Stimulated activated memory B cell treated with anti-CD40 and anti-IgM and Interleukin-4, amounts not matched to agents 10 μg/mL and 1 μg/mL and 100 μg/mL, for 72 hours (primary cell): Measurements from ENCODE around the gene DOCK9.

Experiments used
- ATAC-seq: fragments of 150-1000 bp; cut with Tn5 transposase; 2 replicates; pipeline ENCODE4 v1.10.0; 2021
- H3K27ac Mint-ChIP-seq: one replicate; pipeline ENCODE4 v1.8.0; 2022; ENCODE audit warnings: mild to moderate bottlenecking, mixed read lengths
- H3K27me3 Mint-ChIP-seq: one replicate; pipeline ENCODE4 v1.8.0; 2022; ENCODE audit warnings: mixed read lengths
- H3K36me3 Mint-ChIP-seq: one replicate; pipeline ENCODE4 v1.8.0; 2022; ENCODE audit warnings: mixed read lengths
- H3K4me1 Mint-ChIP-seq: one replicate; pipeline ENCODE4 v1.8.0; 2022; ENCODE audit warnings: mixed read lengths
- H3K4me3 Mint-ChIP-seq: one replicate; pipeline ENCODE4 v1.8.0; 2022; ENCODE audit warnings: mild to moderate bottlenecking, moderate library complexity, mixed read lengths
- H3K9me3 Mint-ChIP-seq: one replicate; pipeline ENCODE4 v1.8.0; 2022; ENCODE audit warnings: mixed read lengths

Gene DOCK9

DNA sequence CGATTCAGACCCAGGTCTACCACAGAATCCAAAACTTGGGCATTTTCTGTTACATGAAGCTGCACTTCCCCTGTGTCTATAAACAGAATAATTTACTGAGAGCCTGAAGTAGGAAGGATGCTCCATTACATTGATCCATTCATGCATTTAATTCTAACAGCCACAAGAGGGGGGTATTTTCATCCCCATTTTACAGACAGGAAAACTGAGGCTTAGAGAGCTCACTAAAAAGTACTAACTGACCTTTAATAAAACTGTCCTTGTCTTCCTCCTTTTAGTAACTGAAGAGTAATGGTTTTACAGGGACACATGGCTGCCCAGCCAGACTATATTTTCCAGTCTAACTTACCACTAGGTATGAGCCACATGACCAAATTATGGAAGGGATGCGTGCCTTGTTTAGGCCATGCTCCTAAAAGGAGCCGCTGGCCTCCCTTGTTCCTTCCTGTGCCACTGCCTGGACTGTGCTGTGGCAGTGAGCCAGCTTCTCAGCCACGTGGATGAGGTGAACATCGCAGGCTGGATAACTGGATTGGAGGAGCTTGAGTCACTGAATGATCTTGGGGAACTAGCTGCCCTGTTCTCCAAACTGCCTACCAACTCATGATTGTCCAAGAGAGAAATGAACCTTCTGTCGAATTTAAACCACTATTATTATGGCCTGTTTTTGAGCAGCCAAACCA, 108.3 kb downstream of the DOCK9 start:
- Mint-ChIP-seq H3K27me3 (no peaks in the 10 kb centered on the region), H3K4me3 (no peak overlapping the region), H3K36me3 (peaks cover 67% of the 10 kb centered on the region), H3K27ac (no peak overlapping the region), H3K4me1 (peaks cover 2% of the 10 kb centered on the region), H3K9me3 (peaks cover 11% of the 10 kb centered on the region)
- ATAC-seq: no peak

DNA sequence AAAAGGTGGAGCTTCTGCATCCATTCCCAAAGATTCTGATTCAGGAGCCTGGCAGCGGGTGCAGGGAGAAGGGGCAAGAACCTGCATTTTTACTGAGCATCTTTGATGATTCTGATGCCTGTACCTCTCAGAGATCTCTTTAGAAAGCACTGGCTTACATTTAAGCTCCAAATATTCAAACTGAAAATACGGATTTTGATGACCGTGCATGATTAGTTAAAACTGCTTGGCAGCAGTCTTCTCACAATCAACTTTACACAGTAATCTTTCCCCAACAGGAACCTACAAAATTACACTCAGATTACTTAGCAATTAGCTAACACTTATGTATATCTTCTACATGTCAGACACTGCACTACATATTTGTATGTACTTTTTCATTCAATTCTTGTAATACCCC, 108.9 kb downstream of the DOCK9 start:
- H3K27me3 Mint-ChIP-seq: no peaks in the 10 kb centered on the region
- H3K36me3 Mint-ChIP-seq: peaks cover 61% of the 10 kb centered on the region
- H3K27ac Mint-ChIP-seq: no peak overlapping the region
- H3K9me3 Mint-ChIP-seq: peaks cover 11% of the 10 kb centered on the region
- ATAC-seq: no peak
- no peak overlapping the region for H3K4me3 Mint-ChIP-seq
- H3K4me1 Mint-ChIP-seq: no peaks in the 10 kb centered on the region

DNA sequence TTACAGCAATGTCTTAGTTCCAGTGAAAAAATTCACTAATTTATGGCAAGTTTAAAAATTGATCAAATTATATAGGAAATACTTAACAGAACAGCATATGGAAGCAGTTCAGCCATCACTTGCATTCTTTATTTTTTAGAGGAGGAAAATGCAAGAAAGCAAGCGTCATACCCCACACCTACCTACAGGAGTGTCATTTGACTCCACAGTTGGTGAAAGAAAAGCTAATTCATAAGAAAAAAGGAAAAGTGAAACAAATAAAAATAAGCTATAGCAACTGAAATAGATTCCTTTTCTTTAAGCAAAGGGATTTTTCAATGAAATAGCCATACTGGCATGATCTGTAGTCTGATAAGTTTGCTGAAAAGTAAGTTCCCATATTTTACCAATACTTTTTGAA, 111.0 kb downstream of the DOCK9 start:
- H3K27me3 Mint-ChIP-seq: no peaks in the 10 kb centered on the region
- H3K9me3 Mint-ChIP-seq: no peaks in the 10 kb centered on the region
- no peak overlapping the region for H3K27ac Mint-ChIP-seq
- ATAC-seq: no peak
- H3K36me3 Mint-ChIP-seq: peaks cover 51% of the 10 kb centered on the region
- no peak overlapping the region for H3K4me3 Mint-ChIP-seq
- no peaks in the 10 kb centered on the region for H3K4me1 Mint-ChIP-seq

DNA sequence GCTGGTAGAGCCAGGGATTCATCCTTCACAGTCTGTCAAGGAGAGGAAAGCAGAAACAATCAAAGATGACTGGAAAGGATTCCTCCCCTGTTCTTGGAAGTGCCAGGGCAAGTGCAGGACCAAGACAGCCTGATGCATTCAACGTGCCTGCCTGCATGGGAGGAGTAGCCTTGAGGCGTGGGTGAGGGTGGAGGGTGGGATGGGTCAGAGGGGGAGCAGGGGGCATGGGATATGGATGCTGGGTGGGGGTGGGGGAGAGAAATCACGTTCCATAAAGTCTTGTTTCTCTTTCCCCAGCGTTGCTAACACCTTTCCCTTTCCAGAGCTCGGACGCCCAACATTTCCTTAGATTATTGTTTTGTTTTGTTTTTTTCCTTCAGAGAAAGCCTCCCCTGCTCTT, 117.4 kb downstream of the DOCK9 start:
- Mint-ChIP-seq H3K27ac (no peak overlapping the region), H3K4me3 (no peak overlapping the region), H3K9me3 (no peaks in the 10 kb centered on the region), H3K4me1 (no peaks in the 10 kb centered on the region), H3K27me3 (no peaks in the 10 kb centered on the region), H3K36me3 (peaks cover 59% of the 10 kb centered on the region)
- no peak for ATAC-seq

DNA sequence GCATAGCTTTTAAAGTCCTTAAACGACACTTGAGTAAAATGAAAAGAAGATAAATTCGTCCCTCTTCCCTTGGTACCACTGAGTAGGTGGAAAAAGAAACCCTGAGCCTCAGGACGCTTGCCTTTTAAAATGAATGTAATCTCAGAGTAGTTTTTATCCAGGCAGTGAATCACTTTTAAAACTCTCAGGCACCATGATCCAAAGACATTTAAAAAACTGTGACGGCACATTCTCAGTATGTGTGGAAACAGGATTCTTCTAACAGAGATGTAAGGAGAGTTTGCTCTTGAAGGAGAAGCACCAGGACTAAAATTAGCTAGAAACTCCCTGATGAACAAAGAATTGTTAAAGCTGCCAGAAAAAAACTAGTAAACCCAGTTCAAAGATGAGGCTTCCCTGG, 119.7 kb downstream of the DOCK9 start:
- Mint-ChIP-seq H3K27me3 (no peaks in the 10 kb centered on the region), H3K9me3 (no peaks in the 10 kb centered on the region), H3K4me3 (no peak overlapping the region), H3K36me3 (peaks cover 74% of the 10 kb centered on the region), H3K27ac (no peak overlapping the region), H3K4me1 (peaks cover 7% of the 10 kb centered on the region)
- no peak for ATAC-seq

DNA sequence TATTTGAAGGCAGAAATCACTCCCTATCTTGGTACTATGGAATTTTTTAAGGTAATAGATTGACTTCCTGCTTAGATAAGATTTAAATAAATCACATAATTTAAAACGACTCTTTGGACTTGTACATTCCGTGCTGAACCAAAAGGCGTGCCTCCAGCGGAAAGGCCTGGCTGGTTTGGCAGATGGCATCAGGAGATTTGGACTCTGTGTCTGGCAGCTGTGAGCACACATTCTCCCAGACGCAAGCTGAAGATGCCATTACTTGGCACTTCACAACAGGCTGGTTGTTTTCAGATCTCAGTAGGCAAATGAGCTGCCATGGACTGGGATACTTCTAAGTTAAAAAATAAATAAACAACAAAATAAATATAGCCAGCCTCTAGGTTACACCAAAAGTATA, 120.9 kb downstream of the DOCK9 start:
- peaks cover 7% of the 10 kb centered on the region for H3K4me1 Mint-ChIP-seq
- no peak overlapping the region for H3K4me3 Mint-ChIP-seq
- ATAC-seq: no peak
- no peak overlapping the region for H3K27ac Mint-ChIP-seq
- H3K27me3 Mint-ChIP-seq: no peaks in the 10 kb centered on the region
- no peaks in the 10 kb centered on the region for H3K9me3 Mint-ChIP-seq
- peaks cover 64% of the 10 kb centered on the region for H3K36me3 Mint-ChIP-seq

DNA sequence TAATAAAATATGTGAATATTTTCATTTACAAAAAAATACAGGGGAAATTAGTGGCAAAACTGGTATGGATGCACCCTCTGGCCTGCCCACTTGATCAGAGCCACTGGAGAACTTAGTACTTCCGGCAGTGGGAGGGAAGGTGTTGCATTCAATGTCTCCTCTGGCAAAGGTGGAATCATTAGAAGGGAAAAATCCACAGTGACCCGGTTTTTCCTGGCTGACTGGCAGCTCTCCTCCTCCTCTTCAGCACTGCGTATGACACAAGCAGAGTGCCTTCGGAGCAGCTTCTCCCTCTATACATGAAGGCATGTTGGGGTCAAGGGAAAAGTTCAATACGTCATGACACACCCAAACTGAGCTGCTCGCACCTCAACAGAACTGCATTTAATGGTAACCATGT, 123.4 kb downstream of the DOCK9 start:
- H3K27me3 Mint-ChIP-seq: no peaks in the 10 kb centered on the region
- H3K4me3 Mint-ChIP-seq: no peak overlapping the region
- peaks cover 44% of the 10 kb centered on the region for H3K36me3 Mint-ChIP-seq
- peaks cover 7% of the 10 kb centered on the region for H3K4me1 Mint-ChIP-seq
- ATAC-seq: no peak
- no peak overlapping the region for H3K27ac Mint-ChIP-seq
- no peaks in the 10 kb centered on the region for H3K9me3 Mint-ChIP-seq

DNA sequence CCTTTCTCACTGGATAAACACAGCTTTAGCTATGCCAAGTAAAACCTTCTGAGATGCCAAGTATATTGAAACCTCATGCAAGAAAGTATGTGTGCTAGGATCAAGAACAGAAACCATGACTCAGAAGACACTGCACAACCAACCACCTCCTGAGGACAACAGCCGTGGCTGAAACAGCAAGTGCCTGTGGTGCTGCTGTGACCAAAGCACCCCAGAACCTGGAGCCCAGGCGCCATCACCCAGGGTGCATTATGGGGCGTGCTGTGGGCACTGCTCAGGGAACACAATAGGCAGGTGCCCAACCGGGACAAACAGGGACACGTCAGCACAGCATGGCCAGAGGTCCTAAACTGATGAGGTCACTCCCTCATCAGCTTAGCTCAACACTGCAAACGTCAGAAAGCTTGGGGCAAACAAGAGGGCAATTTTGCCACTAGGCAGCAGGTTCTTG, 124.1 kb downstream of the DOCK9 start:
- no peaks in the 10 kb centered on the region for H3K9me3 Mint-ChIP-seq
- no peak overlapping the region for H3K27ac Mint-ChIP-seq
- H3K4me3 Mint-ChIP-seq: no peak overlapping the region
- ATAC-seq: peak; percentile 78
- H3K36me3 Mint-ChIP-seq: peaks cover 37% of the 10 kb centered on the region
- H3K4me1 Mint-ChIP-seq: peaks cover 7% of the 10 kb centered on the region
- no peaks in the 10 kb centered on the region for H3K27me3 Mint-ChIP-seq

DNA sequence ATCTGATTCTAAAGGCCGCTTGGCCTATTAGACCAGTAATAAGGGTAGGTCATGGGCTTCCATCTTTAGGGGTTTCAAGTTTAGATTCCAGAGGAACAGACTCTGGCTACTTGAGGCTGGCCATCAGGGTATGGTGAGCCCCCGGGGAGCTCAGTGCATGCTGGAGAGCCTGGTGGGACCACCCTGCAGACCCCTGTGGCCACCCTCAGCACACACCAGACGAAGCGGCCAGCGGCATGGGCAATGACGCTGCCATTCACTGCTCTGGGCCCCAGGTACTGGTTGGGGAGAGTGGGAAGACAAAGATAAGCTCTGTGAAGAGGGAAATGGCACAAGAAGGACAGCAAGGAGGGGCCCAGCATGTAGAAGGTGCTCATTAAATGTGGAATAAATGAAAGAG, 126.6 kb downstream of the DOCK9 start:
- no peak for ATAC-seq
- H3K9me3 Mint-ChIP-seq: no peaks in the 10 kb centered on the region
- no peak overlapping the region for H3K4me3 Mint-ChIP-seq
- H3K4me1 Mint-ChIP-seq: peaks cover 7% of the 10 kb centered on the region
- no peaks in the 10 kb centered on the region for H3K27me3 Mint-ChIP-seq
- H3K27ac Mint-ChIP-seq: no peak overlapping the region
- H3K36me3 Mint-ChIP-seq: peaks cover 33% of the 10 kb centered on the region

DNA sequence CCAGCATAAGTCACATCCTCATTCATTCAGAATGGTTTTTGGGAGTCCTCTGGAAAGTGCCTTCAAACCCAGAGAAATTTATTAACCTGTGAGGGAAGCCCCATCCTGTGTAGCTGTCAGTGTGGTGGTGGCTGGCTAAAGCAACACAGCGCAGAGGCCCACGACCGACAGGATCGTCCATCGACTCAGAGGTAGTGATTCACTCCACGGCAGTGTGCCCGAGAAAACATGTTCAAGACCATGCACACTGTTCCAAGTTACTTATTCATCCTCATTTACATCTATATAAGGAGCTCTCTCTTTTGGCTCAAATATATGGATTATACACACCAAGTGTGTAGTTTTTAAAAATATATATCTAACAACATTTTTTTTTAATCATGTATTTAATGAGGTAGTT, 129.1 kb downstream of the DOCK9 start:
- Mint-ChIP-seq H3K27me3 (no peaks in the 10 kb centered on the region), H3K27ac (no peak overlapping the region), H3K9me3 (no peaks in the 10 kb centered on the region), H3K4me3 (no peak overlapping the region), H3K4me1 (peaks cover 3% of the 10 kb centered on the region), H3K36me3 (peaks cover 24% of the 10 kb centered on the region)
- no peak for ATAC-seq

DNA sequence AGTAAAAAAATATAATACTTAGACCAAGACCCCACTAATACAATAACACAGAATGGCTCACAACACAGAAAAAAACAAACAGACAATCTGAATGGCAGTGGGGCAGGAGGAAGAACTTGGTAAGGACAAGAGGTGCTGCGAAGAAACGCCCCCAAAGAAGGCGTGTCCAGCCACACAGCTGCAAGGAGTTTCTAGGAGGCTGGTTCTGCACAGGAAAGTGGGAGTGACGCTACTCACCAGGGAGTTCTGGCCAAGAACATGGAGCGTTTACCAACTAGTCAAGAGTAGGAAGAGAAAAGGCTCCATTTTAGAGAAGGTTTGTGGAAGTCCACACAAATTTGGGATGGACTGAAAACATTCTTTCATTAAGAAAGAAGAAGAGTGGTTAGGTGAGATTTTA, 130.1 kb downstream of the DOCK9 start:
- peaks cover 23% of the 10 kb centered on the region for H3K36me3 Mint-ChIP-seq
- ATAC-seq: no peak
- no peaks in the 10 kb centered on the region for H3K9me3 Mint-ChIP-seq
- no peak overlapping the region for H3K27ac Mint-ChIP-seq
- peaks cover 6% of the 10 kb centered on the region for H3K4me1 Mint-ChIP-seq
- H3K4me3 Mint-ChIP-seq: no peak overlapping the region
- no peaks in the 10 kb centered on the region for H3K27me3 Mint-ChIP-seq

DNA sequence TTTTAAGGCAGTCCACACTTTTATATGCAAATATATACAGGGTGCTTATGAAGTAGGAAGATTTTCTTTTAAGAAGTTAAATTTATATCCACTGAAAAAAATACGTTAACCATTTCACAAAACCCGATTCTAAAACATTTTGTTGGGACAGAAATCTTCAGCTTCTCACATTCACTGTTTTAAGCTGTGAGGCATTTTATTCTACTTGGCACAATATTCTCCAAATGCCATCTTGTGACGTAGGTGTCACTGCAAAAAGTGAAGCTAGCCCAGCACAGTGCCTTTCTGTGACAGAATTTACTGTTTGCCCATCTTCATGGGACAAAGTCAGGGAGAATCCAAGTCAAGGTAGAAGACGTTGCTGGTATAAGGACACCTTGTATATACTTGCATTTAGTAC, 130.9 kb downstream of the DOCK9 start:
- Mint-ChIP-seq H3K27me3 (no peaks in the 10 kb centered on the region), H3K27ac (no peak overlapping the region), H3K9me3 (no peaks in the 10 kb centered on the region), H3K4me3 (no peak overlapping the region), H3K4me1 (peaks cover 9% of the 10 kb centered on the region), H3K36me3 (peaks cover 23% of the 10 kb centered on the region)
- ATAC-seq: no peak

DNA sequence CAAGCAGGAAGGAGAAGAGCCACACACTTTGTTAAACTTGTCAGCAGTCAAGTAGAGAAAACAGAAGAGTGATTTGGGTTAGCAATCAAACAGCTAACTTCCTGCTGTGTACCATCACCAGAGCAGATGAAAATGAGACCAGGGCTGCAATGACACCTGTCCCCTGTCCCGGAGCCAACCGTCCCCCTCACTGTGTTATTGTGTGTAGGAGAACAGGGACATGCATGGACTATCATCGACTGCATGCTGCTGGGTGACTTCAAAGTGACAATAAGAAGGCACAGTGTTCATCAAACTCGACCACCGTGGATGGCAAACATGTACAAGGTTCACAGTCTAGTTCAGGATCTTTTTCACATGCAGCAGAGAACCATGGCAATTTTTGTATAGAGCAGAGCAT, 131.3 kb downstream of the DOCK9 start:
- no peaks in the 10 kb centered on the region for H3K27me3 Mint-ChIP-seq
- peaks cover 23% of the 10 kb centered on the region for H3K36me3 Mint-ChIP-seq
- ATAC-seq: no peak
- no peak overlapping the region for H3K27ac Mint-ChIP-seq
- H3K4me1 Mint-ChIP-seq: peaks cover 9% of the 10 kb centered on the region
- H3K9me3 Mint-ChIP-seq: no peaks in the 10 kb centered on the region
- no peak overlapping the region for H3K4me3 Mint-ChIP-seq

DNA sequence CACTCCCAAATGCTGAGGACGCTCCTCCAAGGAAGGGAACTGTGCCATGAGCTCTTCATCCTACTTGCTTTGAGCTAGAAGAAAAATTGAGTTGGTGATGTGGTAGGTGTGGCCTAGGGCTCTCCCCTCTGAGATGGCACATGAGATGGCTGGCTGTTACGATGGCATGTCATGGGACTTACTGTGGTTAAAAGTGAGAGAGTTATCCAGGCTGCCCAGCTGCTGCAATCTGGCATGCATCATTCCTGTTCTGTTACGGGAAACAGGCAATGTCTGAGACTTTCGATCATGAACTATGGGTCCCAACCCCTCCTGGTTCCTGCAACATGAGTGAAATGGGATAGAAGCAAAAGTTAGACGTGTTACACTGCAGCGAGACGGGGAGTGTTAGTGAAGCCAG, 132.1 kb downstream of the DOCK9 start:
- Mint-ChIP-seq H3K27me3 (no peaks in the 10 kb centered on the region), H3K9me3 (no peaks in the 10 kb centered on the region), H3K4me3 (no peak overlapping the region), H3K4me1 (peaks cover 9% of the 10 kb centered on the region), H3K36me3 (peaks cover 23% of the 10 kb centered on the region), H3K27ac (no peak overlapping the region)
- no peak for ATAC-seq

DNA sequence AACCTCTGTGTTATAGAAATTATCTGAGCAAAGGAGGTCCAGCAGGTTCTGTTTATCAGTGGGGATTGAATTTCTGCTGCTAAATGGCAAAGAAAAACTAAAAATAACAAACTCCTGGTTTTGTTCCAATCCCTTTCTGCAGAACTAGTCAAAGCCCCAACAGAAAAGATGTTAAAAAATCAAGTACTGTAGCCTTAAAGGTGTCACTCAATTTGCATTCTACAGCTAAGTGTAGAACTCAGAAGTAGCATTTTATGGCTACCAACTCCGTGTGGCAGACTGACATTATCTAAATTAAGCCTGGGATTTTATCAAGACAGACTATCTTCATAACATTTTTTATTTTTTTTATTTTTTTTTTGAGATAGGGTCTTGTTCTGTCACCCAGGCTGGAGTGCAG, 133.8 kb downstream of the DOCK9 start:
- H3K4me1 Mint-ChIP-seq: peaks cover 9% of the 10 kb centered on the region
- no peaks in the 10 kb centered on the region for H3K27me3 Mint-ChIP-seq
- peaks cover 23% of the 10 kb centered on the region for H3K36me3 Mint-ChIP-seq
- no peak for ATAC-seq
- H3K4me3 Mint-ChIP-seq: no peak overlapping the region
- no peaks in the 10 kb centered on the region for H3K9me3 Mint-ChIP-seq
- H3K27ac Mint-ChIP-seq: no peak overlapping the region

DNA sequence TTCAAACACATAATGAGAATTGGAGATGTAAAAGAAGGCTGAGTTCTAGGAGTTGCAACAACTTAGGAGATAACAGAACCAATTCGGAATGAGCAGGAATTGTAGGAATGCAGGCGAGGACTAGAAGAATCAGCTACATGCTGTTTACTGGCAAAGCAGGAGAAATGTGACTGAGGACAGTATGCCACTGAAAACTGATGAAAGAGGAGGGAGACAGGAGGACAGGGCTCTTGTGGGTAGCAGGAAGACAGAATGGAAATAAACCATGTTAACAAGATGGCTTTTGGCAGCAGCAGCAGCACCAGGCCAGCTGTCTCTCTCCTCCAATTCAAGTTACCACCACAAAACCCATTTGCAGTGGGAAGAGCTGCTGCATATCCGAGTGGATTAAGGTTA, 134.4 kb downstream of the DOCK9 start:
- ATAC-seq: no peak
- Mint-ChIP-seq H3K4me1 (peaks cover 9% of the 10 kb centered on the region), H3K36me3 (peaks cover 23% of the 10 kb centered on the region), H3K27me3 (no peaks in the 10 kb centered on the region), H3K9me3 (no peaks in the 10 kb centered on the region), H3K4me3 (no peak overlapping the region), H3K27ac (no peak overlapping the region)
